NCI-H2227 treated with DMSO at 0.1 percent for 48 hours (cell line): ENCODE results near the gene SCAI.
"Not testable (repeated sequence)": the region's sequence is repeated elsewhere in the genome, so short reads cannot be mapped to it uniquely, and the experiment has no call there.

ENCODE experiments used
- DNase-seq: peaks from one replicate; lab custom pipeline; 2025; lab: John Stamatoyannopoulos, UW

Gene SCAI

DNA sequence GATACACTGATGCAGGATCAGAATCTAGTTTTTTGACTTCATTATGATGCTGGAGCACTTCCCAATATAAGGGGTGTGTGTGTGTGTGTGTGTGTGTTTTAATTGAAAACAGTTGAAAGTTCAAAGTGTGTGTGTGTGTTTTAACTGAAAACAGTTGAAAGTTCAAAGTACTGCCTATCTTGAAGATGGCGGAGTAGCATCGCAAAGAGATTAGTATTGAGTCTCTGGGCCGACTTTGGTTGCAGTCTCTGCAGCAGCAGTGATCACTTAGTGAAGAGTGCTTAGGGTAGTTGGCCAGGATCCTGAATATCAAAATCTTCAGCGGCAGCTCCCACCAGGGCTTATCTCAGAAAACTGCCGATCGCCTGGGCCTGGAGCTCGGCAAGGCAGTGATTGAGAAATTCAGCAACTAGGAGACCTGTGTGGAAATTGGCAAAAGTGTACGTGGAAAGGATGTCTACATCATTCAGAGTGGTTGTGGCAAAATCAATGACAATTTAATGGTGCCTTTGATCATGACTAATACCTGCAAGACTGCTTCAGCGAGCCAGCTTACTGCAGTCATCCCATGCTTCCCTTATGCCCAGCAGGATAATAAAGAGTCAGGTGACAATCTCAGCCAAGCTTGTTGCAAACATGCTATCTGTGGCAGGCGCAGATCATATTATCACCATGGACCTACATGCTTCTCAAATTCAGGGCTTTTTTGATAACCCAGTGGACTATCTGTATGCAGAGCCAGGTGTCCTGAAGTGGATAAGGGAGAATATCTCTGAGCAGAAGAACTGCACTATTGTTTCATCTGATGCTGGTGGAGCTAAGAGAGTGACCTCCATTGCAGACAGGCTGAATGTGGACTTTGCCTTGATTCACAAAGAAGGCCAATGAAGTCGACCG, 7.3 kb upstream of the SCAI start:
- DNase-seq, result no peak

DNA sequence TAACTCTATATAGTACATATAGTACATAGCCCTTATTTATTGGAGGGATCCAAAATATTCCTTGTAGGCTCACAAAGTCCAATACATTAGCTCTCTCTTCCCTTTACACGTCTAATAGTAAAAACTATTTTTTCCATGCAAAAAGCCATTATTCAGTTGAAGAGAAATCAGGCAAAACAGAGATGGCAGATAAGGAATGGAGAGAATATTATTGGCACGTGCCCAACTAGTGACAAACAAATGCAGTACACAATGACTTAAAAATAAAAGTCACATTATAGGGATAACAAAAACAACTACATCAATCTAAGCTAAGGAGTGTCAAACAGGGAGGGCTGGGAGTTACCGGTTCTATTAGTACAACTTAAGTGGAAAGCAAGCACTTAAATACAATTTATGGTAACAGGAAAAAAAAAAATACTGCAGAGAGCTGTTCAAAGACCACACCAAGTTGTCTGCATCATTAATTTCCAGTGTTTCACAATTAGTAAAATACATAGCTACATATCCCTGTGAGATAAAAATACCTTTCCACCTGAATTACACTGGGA, 4.1 kb upstream of the SCAI start:
- DNase-seq, result no peak

DNA sequence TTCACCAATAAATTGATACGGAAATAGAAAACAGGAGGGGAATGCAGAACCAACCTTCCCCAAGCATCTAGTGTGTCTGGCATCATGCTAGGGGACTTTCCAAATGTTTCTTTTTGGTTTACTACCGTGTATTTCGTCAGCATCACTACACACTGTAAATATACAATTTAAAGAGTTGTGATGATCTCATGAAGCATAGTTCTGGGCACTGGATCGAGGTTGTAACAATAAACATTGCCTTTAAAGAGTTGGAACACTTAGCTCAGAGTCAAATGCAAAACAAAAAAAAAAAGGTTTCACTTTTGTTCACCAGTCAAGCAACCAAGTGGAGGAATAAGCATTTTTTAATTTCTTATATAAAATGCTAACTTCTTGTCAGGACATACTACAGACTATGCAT, 2.9 kb upstream of the SCAI start:
- no peak for DNase-seq

DNA sequence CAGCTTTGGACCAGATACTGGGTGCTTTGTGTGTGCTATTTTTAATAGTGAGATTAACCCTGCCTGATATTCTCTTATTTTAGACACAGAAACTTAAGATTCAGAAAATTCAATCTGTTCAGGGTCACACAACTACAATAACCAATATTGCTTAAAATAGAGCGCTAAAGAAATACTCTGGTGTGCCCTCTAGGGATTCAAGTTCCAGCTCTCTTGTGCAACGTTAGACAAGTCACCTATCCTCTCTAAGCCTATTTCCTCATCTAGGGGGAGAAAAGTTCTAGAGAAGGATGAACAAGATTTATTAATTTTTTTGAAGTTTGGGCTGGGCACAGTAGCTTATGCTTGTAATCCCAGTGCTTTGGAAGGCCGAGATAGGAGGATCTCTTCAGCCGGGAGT, 2.1 kb upstream of the SCAI start:
- no peak for DNase-seq

DNA sequence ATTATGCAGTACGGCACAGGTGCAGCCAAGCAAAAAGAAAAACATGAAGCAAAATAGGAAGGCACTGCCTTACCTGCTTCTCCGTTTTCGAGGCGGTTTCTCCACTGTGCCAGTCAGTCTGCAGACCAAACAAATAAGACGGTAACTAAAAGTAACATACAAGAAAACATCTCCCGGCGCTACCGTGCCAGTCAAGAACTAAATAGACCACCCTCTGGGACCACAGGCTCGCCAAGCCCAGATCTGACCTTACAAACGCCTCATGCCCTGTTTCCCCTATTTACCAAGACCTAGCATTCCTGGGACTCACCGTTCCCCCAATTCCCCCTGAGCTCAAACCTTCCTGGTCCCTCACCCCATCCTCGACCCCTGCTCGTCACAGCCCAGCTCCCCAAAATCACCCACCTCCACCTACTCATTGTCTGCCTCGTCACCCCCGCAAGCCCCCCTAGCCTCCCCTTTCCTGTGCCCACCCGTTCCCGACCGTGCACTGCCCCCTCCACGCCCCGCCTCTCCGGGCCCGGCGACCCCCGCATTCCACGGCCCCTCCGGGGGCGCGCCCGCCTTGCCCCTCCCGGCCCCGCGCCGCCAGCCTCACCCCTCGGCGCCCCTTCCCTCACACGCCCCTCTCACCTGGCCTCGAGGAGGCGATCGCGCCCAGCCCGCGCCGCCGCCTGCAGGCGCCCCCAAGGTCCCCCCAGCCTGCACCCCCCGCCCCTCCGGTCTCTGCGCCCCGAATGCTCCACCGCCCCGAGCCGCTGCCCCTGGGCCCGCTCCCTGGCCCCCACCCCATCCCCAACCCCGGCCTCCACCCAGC, 560 bp downstream of the SCAI start:
- DNase-seq, result no peak

DNA sequence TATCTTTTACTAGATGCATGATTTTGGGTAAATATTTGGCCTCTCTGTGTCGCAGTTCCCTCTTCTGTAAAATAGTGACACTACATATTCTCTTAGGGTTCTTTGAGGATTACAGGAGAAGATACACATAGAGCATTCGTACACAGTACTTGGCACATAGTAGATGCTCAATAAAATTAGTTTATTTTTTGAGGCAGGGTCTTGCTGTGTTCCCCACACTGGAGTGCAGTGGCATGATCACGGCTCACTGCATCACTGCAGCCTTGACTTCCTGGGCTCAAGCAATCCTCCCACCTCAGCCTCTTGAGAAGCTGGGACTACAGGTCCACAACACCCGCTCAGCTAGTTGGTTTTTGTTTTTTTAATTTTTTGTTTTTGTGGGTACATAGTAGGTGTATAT, 1.6 kb downstream of the SCAI start:
- no peak for DNase-seq

DNA sequence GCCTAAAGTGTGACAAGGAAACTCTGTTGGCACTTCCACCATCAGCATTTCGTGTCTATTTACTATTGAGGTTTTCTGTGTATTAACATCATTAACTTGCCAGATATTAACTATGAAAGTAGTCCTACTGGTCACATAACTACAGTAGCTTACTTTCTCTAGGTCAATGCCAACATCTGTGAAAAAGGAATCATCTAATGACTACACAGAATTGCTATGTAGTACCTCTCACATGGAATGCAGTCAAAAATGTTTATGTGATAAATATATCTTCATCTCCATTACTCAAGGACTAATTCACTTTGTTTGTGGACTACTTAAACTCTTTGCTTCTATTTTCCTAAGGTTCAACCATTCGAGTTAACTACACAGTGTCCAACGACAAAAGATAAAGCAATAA, 2.1 kb downstream of the SCAI start:
- no peak for DNase-seq

DNA sequence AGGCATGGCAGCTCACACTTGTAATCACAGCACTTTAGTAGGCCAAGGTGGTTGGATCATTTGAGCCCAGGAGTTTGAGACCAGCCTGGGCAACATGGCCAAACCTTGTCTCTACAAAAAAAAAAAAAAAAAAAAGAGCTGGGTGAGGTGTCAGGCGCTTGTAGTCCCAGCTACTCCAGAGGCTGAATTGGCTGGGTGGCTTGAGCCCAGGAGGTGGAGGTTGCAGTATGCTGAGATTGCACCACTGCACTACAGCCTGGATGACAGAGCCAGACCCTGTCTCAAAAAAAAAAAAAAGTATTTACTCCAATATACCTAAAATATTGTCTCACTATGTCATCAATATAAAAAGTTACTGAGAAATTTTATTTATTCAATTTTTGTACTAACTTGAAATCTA, 2.8 kb downstream of the SCAI start:
- DNase-seq, result no peak

DNA sequence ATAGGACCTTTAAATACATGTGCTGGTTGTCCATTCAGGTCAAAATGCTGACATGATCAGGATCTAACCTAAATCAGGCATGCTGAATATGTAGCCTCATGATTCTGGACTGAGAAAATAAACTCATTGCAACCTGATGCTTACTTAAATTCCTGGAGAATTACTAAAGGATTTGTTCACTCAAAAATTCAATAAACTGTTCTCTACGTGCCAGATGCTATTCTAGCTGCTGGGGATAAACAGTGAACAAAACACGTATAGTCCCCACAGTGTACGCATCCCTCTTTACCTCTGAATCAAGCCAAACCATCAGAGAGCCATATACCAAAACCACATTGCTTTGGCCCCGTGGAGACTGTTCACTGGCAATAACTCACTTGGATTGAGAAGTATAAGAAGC, 6.1 kb downstream of the SCAI start:
- DNase-seq, result no peak

DNA sequence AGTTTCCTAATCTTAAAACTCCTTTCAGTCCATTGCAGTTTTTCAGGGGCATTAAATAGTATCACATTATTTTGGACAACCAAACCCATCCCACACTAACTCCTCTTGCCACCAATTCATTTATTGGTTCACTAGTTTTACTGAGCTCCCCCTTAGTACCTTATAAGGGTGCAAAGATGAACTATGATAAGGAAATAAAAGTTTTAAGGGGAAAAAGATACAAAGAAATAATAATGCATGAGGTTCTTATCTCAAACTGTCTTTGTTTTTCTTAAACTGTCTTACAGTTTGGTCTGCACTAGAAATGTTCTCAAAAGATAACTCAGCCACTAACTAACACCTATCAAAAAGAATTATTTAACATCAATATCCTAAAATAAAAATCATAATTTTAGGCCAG, 8.4 kb downstream of the SCAI start:
- no peak for DNase-seq

DNA sequence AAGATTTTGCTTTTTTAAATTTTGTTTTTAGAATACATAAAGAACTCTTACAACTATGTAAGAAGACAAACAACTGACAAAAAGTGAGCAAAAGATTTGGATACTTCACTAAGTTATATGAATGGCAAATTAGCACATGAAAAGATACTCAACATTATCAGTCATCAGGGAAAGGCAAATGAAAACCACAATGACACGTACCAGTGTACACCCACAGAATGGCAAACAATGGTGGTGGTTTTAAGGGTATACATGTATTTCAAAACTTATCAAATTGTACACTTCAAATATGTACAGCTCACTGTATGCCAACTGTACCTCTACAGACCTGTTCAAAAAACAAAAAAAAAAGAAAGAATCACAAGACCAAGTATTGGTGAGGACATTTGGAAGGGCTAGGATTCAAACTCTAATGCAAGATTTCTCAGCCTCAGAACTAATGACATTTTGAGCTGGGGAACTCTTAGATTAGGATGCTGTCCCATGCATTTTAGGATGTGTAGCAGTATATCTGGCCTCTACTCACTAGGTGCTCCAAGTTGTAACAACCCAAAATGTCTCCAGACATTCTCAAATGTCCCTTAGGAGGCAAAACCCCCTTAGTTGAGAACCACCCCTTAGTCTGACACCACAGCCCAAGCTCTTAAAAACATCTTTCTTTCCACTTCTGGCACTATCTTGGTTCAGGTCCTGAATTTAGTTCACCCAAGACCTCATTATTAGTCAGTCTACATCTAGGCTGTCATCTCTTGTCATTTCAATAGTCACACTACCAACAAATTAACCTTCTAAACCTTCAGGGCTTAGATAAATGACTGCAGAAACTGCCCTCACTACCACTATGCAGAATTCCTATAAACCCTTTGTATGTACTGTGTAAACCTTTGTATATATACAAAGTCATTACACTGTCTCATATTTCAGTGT, 9.7 kb downstream of the SCAI start:
- DNase-seq, result no peak

DNA sequence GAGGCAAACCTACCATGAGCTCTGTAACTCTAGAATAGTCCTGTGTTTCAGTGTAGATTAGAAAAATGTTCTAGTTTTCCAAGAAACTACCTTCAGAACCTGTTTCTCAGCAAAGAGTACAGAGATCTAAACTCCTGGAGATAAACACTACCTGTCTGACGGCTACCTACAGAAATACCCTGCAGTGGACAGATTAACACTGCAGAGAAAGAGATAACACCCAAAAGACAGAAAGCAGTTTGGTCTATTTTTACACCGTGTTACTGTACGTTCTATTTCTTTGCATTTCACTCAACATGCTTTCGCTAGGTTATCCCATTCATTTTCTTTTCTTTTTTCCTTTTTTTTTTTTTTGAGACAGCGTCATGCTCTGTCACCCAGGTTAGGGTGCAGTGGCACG, 11.6 kb downstream of the SCAI start:
- no peak for DNase-seq

DNA sequence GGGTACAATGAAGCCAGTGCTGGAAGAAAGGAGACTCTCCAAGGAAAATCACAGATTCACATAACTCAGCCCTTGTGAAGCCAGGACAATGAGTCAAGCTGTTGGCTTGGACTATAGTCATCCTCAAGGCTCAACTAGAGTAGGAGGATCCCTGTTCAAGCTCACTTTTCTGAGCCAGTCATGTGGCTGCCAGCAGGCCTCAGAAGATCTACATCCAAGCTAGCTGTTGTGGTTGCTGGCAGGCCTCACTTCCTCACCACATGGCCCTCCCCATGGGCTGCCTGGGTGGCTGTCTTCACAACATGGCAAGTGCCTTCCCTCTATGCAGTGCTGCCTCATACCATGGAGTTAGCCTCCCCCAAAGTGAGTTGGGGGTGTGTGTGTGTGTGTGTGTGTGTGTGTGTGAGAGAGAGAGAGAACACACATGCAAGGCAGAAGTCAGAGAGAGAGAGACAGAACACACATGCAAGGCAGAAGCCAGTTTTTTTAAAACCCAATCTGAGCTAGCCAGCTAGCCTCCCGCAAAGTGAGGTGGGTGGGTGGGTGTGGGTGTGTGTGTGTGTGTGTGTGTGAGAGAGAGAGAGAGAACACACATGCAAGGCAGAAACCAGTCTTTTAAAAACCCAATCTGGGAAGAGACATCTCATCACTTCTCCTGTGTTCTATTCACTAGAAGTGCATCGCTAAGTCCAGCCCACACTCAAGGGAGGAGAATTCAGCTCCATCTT, 17.1 kb downstream of the SCAI start:
- no peak for DNase-seq

DNA sequence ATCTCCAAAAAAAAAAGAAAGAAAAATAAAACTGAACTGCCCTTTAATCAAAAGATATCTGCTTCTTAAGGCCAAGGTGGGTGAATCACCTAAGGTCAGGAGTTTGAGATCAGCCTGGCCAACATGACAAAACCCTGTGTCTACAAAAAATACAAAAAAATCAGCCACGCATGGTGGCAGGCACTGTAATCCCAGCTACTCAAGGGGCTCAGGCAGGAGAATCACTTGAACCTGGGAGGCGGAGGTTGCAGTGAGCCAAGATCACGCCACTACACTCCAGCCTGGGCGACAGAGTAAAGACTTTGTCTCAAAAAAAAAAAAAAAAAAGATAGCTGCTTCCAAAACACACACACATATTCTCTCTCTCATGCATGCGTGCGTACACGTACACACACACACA, 17.8 kb downstream of the SCAI start:
- DNase-seq, result no peak

DNA sequence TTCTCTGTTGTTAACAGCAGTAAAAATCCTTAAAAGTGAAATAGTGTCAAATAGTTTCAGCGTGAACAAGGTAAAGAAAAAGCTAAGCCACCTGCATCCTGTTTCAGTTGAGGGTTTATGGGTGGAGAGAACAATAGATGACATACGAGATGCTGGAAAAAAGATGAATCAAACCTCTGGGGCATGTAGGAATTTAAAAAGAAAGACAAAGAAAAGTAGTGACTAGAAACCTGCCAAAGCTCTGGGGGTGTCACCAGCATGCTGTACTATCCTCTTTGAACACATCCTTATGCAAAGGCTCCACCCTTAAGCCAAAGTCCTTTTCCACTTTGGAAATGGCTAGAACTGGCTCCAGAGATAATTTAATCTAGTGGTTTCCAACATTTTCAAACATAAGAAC, 22.2 kb downstream of the SCAI start:
- no peak for DNase-seq

DNA sequence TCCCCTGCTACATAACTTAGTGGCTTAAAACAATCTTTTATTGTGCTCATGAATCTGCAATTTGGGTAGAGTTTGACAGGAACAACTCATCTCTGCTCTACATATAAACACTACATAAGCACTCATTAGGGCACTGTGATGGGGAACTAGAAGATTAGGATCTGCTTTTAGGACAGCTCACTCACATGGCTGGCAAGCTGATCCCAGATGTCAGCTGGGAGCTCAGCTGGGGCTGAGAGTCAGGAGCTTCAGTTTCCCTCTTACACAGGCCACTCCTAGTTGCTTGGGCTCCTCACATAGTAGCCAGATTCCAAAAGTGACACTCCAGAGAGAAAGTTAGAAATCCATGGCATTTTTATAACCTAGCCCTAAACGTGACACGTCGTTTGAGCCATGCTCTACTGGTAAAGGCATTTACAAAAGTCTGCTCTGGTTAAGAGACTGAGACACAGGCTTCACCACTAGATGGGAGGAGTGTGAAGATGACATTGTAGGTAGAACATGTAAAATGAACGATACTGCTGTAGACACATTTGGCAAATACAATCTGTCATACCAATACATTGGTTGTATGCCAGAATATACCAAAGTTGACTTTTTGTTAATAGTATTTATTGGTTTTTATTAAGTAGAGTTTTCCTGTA, 23.6 kb downstream of the SCAI start:
- DNase-seq, result no peak

DNA sequence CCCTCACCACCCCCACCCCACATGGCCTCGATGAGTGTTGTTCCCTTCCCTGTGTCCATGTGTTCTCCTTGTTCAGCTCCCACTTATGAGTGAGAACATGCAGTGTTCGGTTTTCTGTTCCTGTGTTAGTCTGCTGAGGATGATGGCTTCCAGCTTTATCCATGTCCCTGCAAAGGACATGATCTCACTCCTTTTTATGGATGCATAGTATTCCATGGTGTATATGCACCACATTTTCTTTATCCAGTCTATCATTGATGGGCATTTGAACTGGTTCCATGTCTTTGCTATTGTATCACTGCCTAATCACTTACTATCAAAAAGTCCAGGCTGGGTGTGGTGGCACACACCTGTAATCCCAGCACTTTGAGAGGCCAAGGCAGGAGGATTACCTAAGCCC, 24.6 kb downstream of the SCAI start:
- DNase-seq, result not testable (repeated sequence)

DNA sequence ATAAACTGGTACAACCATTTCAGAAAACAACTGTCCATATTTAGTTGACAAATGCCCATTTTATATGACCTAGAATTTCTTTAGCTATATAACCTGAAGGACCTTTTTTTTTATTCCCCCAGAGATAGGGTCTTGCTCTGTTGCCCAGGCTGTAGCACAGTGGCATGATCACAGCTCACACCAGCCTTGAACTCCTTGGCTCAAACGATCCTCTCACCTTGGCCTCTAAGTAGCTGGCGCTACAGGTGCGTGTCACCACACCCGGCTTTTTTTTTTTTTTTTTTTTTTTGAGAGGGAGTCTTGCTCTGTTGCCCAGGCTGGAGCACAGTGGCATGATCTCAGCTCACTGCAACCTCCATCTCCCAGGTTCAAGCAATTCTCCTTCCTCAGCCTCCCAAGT, 28.8 kb downstream of the SCAI start:
- DNase-seq, result not testable (repeated sequence)

DNA sequence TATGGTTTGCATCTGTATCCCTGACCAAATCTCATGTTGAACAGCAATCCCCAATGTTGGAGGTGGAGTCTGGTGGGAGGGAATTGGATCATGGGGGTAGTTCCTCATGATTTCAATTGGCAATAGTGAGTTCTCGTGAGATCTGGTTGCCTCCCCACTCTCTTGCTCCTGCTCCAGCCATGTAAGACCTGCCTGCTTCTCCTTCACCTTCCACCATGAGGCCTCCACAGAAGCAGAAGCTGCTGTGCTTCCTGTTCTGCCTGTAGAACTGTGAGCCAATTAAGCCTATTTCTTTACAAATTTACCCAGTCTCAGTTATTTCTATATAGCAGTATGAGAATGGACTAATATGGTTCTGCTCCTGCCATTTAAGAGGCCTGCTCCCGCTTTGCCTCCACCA, 32.9 kb downstream of the SCAI start:
- no peak for DNase-seq

DNA sequence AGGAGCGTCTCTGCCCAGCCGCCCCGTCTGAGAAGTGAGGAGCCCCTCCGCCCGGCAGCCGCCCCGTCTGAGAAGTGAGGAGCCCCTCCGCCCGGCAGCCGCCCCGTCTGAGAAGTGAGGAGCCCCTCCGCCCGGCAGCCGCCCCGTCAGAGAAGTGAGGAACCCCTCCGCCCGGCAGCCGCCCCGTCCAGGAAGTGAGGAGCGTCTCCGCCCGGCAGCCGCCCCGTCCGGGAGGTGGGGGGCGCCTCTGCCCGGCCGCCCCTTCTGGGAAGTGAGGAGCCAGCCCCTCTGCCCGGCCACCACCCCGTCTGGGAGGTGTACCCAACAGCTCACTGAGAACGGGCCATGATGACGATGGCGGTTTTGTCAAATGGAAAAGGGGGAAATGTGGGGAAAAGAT, 34.8 kb downstream of the SCAI start:
- not testable (repeated sequence) for DNase-seq
